D721Med (cell line): Measurements from ENCODE around the gene GJC1.
A peak's percentile ranks its signal among the peaks of the same experiment; 100 is the strongest.

ENCODE experiments used
- DNase-seq: peaks from one replicate; pipeline ENCODE4 v3.0.0; 2011; ENCODE audit warnings: low spot score; ENCODE audit not compliant: insufficient read length
- FAIRE-seq: peaks from 2 replicates; lab custom pipeline; 2011; peaks lifted over from hg19 to GRCh38; lab: Jason Lieb, UNC
- CTCF ChIP-seq: IDR thresholded peaks from 2 replicates; pipeline ENCODE4 v1.5.1; 2012; ENCODE audit warnings: mild to moderate bottlenecking, control low read depth; ENCODE audit not compliant: insufficient read depth; ENCODE audit errors: missing control alignments

GJC1 gene

GRCh38 chr17:44792276-44792675 is 37.8 kb downstream of the GJC1 start:
- DNase-seq (no peak), FAIRE-seq (no peak)
- TF ChIP-seq CTCF = no peak

GRCh38 chr17:44788139-44788538 is 41.9 kb downstream of the GJC1 start:
- FAIRE-seq (no peak), DNase-seq (no peak)
- TF ChIP-seq CTCF = no peak

- DNase-seq (peak; percentile 6), FAIRE-seq (no peak)
- TF ChIP-seq CTCF = no peak
Measured at GRCh38 chr17:44787271-44787940, 42.7 kb downstream of the GJC1 start.

- no peak for TF ChIP-seq CTCF
- FAIRE-seq = no peak
- DNase-seq = peak; percentile 0
Measured at GRCh38 chr17:44786551-44787081, 43.5 kb downstream of the GJC1 start.

- DNase-seq (peak; percentile 5), FAIRE-seq (no peak)
- no peak for TF ChIP-seq CTCF
Measured at GRCh38 chr17:44785921-44786320, 44.2 kb downstream of the GJC1 start.

GRCh38 chr17:44782326-44782850 is 47.7 kb downstream of the GJC1 start:
- no peak for DNase-seq
- TF ChIP-seq CTCF = no peak
- no peak for FAIRE-seq
